HPDE6-E6E7 (cell line): ENCODE data around the gene CUBN.
"Not testable (repeated sequence)": the region's sequence is repeated elsewhere in the genome, so short reads cannot be mapped to it uniquely, and the experiment has no call there.

Experiments
- DNase-seq: peaks from one replicate; pipeline ENCODE4 v3.0.0; 2011; ENCODE audit warnings: missing footprints; ENCODE audit errors: extremely low spot score

The CUBN gene

GRCh38 chr10:17013131-17013983 lies 116.3 kb downstream of the CUBN start:
- DNase-seq = not testable (repeated sequence)

DNA sequence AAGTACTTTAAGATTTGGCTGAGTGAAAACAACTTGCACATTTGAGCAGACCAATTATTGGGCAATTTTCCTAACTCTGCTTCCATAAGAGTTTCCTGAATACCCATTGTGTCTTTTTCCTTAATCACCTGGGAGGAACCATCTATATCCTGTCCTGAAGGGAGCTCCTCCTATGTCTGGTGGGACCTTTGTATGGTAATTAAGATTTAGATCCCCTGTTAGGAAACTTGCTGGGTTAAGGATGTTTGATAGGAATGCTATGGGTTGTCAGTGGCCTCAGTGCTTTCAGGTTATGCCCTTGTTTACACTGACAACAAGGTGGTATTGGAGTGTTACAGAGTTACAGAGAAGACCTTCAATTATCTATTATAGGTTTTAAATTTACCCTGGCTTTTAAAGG lies 116.9 kb downstream of the CUBN start:
- DNase-seq = not testable (repeated sequence)

DNA sequence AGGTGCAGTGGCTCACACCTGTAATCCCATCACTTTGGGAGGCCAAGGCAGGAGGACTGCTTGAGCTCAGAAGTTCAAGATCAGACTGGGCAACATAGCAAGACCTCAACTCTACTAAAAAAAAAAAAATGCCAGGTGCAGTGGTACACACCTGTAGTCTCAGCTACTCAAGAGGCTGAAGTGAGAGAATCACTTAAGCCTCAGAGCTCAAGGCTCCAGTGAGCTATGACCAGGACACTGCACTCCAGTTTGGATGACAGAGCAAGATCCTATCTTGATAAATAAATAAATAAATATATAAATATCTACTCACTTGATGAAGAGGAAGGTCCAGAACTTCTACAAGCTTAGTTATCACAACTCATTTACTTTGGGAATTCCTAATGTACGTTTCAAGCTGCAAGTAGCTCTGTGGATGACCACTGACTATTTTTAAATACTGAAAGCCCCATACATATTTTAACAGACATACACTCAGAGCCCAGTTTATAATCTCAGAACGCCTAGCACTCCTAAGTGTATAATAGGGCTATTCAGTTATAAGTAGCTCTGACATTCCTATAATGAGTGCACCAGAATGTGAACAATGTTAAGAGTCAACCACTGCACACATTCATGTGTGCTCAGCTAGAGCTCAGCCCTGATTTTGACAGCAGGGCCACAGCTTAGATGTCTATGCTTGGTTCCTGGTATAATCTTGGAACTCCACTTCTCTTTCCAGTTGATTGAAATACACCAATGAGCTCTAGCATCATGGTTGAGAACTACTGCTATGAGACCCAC lies 119.1 kb downstream of the CUBN start:
- no peak for DNase-seq

DNA sequence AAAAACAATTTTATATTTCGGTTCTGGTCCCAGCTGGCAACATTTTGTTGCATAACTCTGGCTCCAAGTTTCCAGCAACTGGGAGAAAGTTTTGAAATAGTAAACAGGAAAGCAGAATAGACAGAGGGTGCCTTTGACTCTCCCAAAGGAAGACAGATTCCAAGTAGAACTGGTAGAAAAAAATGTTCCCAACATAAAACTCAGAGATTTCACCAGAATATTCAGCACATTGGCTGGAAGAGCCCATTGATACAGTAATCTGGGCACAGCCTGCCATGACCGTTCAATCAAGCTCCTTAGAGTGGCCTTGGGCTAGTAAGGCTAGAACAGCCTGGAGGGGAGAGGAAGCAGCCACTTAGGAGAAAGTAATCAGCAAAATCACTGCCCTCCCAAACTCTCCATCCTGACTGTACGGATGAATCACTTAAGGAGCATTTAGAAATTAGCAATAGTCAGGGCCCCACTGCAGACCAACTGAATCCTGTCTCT lies 120.4 kb downstream of the CUBN start:
- DNase-seq = no peak

DNA sequence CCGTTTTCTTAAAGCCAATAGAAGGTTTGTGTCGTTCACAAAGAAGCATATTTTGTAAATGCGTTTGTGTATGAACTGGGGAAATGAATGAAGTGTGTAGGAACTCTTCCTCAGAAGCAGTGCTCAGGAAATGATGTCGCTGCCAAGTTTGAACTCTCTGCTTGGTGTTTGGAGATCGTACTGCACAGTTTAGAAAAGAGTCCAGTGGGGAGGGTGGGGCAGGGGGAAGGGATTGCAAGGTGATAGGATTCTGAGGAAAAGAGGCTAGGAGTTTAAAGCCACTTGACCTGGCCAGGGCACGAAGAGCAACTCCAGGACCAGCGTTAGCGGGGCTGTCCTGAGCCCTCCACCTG lies 122.2 kb downstream of the CUBN start:
- DNase-seq = no peak

DNA sequence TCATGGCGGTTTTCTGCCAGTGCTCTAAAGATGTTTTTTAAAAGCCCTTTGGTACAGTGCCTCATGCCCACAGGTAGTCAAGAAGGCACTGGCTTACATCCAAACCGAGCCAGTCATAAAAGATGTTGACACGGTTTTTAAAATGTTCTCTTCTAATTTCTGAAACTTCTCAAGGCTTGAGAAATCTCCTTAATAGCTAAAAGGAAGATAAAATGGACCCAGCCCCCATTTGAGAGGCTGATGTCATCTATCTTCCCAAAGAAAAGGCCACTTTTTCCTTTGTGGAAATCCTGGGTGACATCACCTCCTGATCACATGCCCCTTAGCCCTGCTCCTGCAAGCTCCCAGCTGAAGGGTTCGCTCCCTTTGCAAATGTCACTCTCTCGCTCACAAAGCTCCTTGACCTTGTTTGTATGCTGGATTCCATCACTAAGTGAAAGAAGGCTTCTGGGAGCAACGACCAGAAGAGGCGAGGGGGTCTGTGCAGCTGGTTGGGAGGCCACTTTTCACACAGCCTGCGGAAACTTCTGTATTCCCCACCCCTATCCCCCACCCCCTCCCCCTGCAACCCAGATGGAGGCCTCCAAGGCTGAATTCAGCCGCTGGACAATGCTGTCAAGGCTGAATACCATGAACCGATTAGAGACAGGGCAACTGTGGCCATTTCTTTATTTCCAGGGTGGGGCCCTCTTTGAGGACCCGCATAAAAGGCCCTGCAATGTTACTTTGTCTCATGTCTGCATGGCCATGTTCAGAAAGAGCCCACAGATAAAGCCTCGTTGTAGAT lies 122.8 kb downstream of the CUBN start:
- DNase-seq = no peak

DNA sequence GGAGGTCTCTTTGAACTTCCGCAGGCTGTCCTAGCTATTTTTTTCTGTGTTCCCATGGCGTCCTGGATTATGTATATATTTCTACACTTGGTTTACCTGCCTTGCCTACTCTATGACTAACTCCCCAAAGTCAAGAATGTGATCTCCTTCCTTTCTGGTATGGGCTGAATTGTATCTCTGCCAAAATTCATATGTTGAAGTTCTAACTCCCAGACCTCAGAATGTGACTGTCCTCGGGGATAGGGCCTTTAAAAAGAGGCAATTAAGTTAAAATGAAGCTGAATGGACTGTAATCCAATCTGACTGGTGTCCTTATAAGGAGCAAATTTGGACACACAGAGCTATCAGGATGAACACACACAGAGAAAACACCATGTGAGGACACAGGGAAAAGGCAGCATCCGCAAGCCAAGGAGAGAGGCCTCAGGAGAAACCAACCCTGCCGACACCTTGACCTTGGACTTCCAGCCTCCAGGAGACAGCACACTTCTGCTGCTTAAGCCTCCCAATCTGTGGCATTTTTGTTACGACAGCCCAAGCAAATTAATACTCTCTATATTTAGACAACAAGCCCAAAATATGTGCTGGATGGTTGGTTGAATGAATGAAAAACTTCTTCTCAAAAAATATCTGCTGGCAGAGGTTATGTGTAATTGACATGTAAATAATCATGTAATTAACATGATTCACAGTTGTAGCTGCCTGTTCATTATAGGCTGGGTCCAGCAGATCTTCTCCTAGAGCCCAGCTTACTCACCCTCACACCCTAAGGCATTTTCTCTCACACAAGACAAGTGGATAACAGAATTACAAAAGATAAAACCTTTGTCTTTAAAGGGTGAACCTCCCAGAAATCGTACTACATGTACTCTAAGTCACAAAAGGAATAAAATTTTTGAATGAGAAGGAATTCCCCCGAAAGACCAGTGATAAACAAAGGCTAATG lies 123.7 kb downstream of the CUBN start:
- no peak for DNase-seq

DNA sequence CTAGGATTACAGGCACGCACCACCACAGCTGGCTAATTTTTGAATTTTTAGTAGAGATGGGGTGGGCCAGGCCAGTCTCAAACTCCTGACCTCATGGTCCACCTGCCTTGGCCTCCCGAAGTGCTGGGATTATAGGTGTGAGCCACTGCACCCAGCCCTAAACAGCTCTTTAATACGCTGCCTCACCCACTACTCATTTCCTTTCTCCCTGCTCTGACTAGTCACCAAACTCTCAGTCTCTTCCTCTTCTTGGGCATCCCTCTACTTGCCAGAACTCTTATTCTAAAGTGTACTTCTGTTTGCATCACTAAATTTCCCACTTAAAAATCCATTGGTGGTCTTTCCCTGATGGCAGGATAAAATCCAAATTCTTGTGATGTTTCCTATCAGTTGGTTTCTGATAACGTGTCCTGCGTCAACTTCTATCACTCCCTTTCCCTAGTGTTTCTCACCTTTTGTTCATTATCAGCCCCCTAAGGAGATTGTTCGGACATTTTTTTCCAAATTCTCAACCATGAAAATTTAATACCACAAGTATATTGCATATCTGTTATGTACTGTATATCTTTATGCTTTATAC lies 124.7 kb downstream of the CUBN start:
- DNase-seq = no peak

DNA sequence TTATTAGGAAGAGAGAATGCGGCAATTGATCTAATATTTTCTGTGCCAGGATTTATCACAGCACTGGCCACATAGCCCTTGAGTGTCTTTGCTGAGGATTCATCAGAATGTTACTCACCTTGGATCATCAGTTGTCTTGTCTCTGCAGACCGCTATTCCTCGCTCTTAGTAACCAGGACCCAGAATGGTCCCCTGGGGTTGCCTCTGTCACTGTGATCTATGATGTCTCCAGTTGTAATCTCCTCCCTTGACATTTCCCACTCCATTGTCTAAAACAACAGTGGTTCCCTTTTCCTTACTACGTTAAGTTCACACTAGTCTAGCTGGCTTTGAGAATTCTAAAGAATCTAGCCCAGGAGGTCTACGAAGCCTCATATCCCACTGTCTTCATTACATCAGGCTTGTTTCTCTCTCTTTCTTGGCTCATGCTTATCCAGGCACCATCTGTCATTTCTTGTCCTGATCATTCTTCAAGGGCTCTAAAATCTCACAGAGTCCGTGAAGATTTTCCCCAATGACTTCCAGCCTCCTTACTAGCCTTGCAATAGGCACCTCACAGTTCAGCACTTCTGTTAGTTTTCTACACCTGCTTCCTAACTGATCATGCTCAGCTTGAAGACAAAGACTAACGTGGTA lies 125.8 kb downstream of the CUBN start:
- DNase-seq = no peak

GRCh38 chr10:17003151-17003550 lies 126.5 kb downstream of the CUBN start:
- DNase-seq = no peak

DNA sequence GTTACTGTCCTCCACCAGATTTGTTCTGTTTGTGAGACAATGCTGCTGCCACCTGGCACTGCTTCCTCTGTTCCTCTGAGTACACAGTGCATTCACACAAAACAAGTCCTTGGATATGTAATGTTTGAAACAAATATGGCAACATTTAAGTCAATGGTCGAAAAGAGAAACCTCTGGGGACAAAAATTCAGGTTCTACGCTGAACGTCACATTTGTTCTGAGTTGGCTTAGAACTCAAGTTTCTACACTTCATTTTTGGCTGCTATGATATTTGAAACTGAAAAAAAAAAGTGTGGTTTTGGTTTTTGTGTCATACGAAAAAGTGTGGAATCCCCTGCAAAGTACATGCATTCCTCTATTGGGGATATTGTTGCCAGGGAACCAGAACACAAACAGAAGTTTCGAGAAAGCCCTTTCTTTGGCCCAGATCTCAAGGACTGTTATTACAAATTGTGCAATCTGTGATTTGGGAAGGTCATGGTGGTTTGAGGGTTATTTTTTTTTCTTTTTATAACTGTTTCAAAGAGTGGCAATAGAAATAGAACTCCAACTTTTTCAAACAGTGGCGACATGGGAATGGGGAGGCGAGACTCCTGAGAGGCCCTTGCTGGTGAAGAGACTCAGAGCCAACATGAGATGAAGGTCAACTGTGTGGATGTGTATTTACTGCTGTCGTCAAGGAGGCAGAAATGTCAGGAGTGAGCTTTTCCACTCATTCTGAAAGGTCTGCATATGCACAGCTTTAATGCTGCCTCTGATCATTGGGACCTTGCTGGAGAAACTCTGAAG lies 127.5 kb downstream of the CUBN start:
- DNase-seq = no peak

DNA sequence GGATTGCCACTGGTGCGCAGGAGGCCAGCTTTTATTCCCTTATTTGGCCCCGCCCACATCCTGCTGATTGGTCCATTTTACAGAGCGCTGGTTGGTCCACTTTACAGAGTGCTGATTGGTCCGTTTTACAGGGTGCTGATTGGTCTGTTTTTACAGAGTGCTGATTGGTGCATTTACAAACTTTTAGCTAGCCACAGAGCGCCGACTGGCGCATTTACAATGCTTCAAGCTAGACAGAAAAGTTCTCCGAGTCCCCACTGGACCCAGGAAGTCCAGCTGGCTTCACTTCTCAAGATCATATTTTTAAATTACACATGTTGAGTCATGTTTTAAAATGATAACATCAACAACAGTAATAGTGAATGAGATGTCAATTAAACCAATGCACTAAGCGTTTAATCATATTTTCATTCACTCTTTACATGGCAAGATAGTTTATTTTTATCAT lies 128.3 kb downstream of the CUBN start:
- no peak for DNase-seq

GRCh38 chr10:16999665-17000451 lies 129.8 kb downstream of the CUBN start:
- no peak for DNase-seq

- no peak for DNase-seq
Observed at GRCh38 chr10:16996530-16996964, 133.1 kb downstream of the CUBN start.

- no peak for DNase-seq
Observed at GRCh38 chr10:16995867-16996529, 133.6 kb downstream of the CUBN start.

DNA sequence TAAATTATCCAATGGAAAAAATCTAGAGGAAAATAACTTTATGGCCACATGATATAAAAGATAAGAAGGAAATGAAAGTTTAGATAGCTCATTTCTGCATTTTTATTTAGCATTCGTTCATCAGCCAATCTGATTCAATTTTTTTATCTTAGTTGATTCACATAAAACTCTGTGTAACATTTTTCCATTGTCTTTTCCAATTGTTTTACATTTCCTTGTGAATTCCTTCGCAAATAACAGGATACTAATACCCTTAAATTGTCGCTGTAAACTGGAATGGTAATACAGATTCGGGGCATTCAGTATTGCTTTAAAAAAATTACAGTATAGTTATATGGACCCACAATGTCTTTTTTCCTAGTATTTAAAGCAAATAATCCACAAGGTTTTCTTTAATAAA lies 136.4 kb downstream of the CUBN start:
- no peak for DNase-seq

- no peak for DNase-seq
Observed at GRCh38 chr10:16992611-16993119, 136.9 kb downstream of the CUBN start.

- no peak for DNase-seq
Observed at GRCh38 chr10:16991011-16991410, 138.6 kb downstream of the CUBN start.
